GM11168 (cell line): ENCODE data around the gene GFPT2.

ENCODE experiments used
- in situ Hi-C: fragments of 300-500 bp; cut with MboI; formaldehyde crosslinking; loops from one replicate; pipeline ENCODE4 v1.12.0; 2022; ENCODE audit warnings: low sequenced_read_pairs; ENCODE audit not compliant: unreplicated experiment

GFPT2 gene

GRCh38 chr5:180290568-180291233 lies 62.4 kb downstream of the GFPT2 start:
- in situ Hi-C loops: no loop called here

DNA sequence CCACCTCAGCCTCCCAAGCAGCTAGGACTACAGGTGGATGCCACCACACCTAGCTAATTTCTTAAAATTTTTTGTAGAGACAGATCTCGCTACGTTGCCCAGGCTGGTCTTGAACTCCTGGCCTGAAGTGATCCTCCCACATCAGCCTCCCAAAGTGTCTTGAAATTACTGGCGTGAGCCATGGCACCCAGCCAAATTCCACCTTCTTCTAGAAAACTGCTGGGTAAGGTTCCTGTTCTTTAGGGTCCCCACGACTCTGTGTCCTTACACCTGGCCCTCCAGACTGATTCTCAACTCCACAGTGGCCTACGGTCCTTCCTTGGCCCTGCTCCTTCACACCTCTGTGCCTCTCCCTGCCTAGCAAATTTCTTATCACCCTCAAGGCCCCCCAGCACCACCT lies 63.2 kb downstream of the GFPT2 start:
- in situ Hi-C loops: no loop called here

DNA sequence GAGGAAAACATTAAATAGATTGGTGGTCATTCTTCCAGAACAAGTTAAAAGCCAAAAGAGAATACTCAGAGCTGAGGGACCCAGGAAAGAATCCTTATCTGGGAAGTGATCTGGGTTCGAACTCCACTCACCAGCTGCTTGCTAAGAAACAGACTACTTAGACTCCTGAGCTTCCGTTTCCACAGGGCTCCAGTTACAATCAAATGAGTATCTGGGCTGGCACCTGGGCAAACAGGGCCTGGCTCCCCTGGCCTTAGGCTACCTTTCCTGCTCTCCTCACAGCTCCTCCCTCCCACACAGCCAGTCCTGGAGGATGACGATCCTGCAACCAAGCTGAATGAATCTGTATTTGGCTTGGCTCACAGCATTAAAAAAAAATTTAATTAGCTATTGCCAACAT lies 63.7 kb downstream of the GFPT2 start:
- in situ Hi-C loops: no loop called here

DNA sequence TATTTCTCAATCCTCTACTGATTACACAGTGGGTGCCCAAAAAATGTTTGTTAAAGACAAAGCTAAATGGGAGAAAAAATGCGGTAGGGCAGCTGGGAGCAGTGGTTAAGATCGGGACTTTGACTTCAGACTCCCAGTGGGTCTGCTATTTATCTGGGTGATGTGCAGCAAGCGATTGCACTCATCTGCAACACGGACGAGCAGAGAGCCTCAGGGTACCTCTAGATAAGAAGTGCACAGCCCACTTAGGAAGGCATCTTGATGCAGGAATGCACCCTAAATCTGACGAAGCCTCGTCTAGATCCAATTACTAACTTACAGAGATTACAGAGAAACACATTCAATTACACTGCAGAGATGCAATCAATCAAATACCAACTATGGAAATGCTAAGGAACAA lies 65.3 kb downstream of the GFPT2 start:
- in situ Hi-C loops: no loop called here

DNA sequence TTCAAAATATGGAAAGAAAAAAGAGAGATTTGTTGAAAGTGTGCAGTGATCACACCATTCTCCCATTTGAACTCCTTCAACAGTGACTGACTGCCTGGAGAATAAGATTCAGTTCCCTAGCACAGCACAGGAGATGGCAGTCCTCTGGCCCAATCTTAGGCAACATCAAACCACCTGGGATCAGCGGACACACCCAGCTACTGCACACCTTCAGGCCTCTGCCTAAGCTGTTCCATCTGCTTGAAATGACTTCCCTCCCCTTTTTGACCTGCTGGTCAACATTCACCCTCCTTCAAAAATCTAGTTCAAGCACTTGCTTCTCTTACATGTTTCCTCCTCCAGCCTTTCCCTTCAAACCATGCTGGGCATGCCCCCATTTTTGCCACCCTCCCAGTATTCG lies 65.7 kb downstream of the GFPT2 start:
- in situ Hi-C loops: no loop called here

DNA sequence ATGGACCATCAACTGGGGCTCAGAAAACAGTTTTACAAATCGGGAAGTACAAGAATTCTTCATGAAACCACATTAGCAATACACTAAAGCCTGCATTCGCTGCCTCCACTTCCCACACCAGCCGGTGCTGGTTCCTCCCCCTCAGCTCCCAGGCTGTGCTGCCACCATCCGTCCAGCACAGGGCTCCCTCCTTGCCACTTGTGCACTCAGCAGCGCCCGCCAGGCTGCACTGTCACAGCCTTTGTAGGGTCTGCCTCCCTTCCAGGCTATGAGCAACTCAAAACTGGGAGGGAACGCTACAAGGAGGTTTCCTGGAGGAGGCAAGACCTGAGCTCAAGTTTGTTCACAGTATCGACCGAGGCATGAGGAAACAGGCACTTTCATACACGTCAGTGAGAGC lies 69.0 kb downstream of the GFPT2 start:
- in situ Hi-C loops: no loop called here

GRCh38 chr5:180283026-180283615 lies 70.0 kb downstream of the GFPT2 start:
- in situ Hi-C loops: no loop called here

DNA sequence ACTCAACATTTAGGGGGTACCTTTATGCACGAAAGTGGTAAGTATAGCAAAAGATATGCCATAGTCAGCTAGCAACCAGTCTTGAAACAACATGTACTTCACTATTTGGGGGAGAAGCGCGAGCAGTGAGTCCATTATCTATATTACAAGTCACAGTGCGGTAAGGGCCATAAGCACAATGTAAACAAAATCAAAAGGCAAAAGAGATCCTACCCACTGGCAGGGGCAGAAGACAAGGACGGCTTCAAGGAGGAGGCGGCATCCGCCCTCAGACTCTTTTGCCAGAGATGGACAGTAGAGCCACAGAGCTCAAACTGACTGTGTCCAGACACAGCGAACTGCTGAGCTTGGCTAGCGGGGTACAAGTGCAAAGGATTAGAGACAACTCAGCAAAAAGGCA lies 70.9 kb downstream of the GFPT2 start:
- in situ Hi-C loops: no loop called here

- in situ Hi-C loops: no loop called here
Observed at GRCh38 chr5:180281706-180282105, 71.4 kb downstream of the GFPT2 start.

GRCh38 chr5:180274695-180275094 lies 78.4 kb downstream of the GFPT2 start:
- in situ Hi-C loops: no loop called here

DNA sequence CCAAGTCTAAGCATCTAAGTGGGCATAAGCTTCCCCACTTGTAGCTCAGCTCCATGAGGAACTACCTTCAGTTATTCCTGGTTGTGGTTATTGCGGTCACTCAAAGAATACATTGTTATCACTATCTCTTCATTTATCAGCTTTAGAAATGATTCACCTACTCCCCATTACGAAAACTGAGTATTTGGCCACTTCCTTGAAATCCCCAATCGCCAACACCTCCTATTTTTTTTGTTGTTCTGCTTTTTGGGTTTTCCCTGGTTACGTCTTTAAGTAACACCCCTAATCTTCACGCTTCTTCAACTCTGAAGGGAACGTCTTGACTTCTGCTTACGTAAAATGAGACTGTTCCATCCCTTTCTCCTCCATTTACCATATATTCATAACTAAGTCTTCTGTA lies 81.9 kb downstream of the GFPT2 start:
- in situ Hi-C loops: no loop called here

- in situ Hi-C loops: no loop called here
Observed at GRCh38 chr5:180259260-180259611, 93.9 kb downstream of the GFPT2 start.

DNA sequence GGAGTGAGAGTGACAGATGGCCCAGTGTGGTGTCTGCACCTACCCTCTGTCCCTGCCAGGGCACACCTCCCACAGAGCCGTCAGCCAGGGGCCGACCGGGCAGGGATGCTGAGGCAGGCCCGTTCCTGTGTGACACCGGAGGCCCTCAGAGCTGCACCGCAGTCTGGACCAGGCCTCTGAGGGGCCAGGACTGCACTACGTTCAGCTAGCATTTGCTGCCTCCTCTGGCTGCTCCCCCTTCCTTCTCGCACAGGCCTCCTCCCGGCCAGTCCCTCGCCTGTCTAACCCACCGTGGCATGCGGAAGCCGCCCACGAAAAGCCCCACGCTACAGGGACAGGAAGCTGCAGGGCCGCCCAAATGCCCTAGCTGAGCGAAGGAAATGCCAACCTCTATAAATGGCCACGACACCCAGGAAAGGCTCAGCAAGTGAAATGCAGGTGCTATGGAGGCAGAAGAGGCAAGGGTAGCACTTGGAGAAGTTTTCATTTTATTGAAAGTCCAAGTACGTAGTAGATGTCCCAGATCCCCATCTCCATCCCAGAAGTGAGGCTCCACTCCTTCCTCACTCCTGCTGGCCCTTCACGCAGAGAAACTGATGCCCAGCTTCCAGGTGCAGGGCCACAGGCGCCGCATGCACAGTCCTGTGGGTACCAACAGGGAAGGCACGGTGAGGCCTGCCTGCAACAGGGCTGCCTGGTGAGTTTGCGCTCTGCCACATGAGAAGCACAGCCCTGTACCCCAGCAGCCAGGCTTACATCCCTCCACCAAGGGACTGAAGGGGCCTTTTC lies 99.9 kb downstream of the GFPT2 start:
- in situ Hi-C loops: no loop called here

DNA sequence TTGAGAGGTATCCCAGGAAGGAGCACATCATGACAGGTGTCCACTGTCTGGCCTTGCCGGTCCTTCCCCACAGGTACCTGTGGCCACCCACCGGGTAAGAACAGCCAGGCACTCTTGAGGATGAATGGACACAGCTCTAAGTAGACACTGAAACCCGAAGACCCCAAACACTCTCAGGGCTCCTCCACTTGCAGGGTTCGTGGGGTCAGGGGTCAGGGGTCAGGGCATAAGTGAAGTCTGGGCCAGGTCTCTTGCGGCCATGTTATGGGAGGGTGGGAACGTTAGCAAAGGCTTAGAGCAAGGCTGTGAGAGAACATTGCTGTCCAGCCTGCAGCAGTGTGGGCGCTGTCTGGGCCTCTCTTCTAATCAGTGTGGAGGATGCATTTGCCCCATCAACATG lies 101.2 kb downstream of the GFPT2 start:
- in situ Hi-C loops: no loop called here

GRCh38 chr5:180251141-180251540 lies 102.0 kb downstream of the GFPT2 start:
- in situ Hi-C loops: no loop called here
